COLO668 (cell line): ENCODE results near the gene CD46.
A peak's percentile ranks its signal among the peaks of the same experiment; 100 is the strongest.
"Not testable (repeated sequence)": the region's sequence is repeated elsewhere in the genome, so short reads cannot be mapped to it uniquely, and the experiment has no call there.

ENCODE experiments used
- DNase-seq: peaks from one replicate; lab custom pipeline; 2025; ENCODE audit not compliant: unreplicated experiment; lab: John Stamatoyannopoulos, UW

Gene CD46

GRCh38 chr1:207751790-207752455 lies at the start of gene CD46:
CD46 (plus strand) TSS chr1:207752054; CDS start chr1:207752213, 159 bp downstream.
- DNase-seq, result peak; percentile 99

DNA sequence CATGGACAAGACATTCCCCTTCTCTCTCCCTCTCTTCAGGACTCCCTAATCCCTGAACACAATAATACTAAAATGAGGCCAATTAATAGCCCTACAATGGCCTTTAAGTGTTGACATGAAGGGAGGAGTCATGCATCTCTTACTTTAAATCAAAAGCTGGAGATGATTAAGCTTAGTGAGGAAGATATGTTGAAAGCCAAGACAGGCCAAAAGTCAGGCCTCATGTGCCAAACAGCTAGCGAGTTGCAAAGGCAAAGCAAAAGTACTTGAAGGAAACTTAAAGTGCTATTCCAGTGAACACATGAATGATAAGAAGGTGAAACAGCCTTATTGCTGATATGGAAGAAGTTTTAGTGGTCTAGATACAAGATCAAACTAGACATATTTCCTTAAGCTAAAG lies 49.5 kb upstream of the CD46 start:
- DNase-seq, result no peak

- DNase-seq, result no peak
Observed at GRCh38 chr1:207703712-207704111, 48.1 kb upstream of the CD46 start.

- not testable (repeated sequence) for DNase-seq
Observed at GRCh38 chr1:207708004-207708403, 43.9 kb upstream of the CD46 start.

GRCh38 chr1:207711285-207711684 lies 40.6 kb upstream of the CD46 start:
- DNase-seq, result no peak

- not testable (repeated sequence) for DNase-seq
Observed at GRCh38 chr1:207712701-207713100, 39.2 kb upstream of the CD46 start.

DNA sequence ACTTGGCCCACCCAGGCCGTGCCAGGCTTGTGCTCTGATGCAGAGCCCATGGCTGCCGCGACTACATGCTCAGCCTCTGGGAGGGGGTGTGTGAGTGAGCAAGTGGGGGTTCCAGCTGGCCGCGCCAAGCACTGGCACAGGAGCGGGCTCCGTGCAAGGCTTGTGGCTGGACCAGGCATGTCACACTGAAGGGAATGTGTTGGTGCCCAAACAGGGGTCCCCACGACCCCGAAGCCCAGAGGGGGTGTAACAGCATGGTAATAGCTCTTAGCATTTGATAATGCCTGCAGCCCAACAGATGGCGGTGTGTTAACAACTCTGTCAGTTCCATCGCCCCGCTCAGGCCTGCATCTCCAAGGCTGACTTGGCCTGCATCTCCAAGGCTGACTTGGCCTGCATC lies 38.3 kb upstream of the CD46 start:
- no peak for DNase-seq

DNA sequence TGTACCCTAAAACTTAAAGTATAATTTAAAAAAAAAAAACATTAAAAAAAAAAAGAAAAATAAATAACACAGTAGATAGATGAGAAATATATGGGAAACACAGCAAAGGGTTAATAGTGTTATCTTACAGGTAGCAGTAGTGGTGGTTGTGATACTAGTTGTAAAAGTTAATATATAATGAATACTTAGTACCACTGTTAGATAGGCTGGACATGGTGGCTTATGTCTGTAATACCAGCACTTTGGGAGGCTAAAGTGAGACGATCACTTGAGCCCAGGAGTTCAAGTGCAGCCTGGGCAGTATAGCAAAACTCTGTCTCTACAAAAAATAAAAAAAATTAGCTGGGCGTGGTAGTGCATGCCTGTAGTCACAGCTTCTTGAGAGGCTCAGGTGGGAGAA lies 32.6 kb upstream of the CD46 start:
- DNase-seq, result no peak

- not testable (repeated sequence) for DNase-seq
Observed at GRCh38 chr1:207728200-207728858, 23.5 kb upstream of the CD46 start.

DNA sequence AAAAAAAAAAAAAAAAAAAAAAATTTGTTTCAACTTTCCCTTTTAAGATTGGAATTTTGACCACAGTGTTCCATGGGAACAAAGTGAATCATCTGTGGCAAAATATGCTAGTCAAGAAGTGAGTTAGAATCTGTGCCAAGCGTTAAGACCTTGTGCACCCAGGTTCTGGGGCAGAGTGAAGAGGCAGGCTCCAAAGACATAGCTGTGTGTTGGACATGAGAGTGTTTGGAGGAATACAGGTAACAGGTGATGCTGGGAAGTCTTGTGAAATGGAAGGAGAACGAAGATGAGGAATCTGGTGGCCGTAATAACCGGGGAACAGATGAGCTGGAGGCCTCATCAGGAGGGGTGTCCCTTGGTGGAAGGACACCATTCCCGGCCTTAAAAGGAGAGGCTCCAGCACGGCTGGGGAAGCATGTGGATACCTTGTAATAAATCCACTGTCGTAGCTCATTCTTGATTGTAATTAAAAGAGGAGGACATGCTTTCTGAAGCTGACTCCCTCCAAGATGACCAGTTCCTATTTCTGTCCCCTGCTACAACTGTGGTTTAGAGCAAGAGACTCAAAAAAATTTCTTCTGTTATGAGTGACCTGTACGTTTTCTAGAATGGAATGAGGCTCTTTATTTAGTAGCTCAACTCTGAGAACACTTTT lies 14.2 kb upstream of the CD46 start:
- not testable (repeated sequence) for DNase-seq

GRCh38 chr1:207738158-207738659 lies 13.6 kb upstream of the CD46 start:
- not testable (repeated sequence) for DNase-seq

- DNase-seq, result no peak
Observed at GRCh38 chr1:207740207-207740606, 11.6 kb upstream of the CD46 start.

DNA sequence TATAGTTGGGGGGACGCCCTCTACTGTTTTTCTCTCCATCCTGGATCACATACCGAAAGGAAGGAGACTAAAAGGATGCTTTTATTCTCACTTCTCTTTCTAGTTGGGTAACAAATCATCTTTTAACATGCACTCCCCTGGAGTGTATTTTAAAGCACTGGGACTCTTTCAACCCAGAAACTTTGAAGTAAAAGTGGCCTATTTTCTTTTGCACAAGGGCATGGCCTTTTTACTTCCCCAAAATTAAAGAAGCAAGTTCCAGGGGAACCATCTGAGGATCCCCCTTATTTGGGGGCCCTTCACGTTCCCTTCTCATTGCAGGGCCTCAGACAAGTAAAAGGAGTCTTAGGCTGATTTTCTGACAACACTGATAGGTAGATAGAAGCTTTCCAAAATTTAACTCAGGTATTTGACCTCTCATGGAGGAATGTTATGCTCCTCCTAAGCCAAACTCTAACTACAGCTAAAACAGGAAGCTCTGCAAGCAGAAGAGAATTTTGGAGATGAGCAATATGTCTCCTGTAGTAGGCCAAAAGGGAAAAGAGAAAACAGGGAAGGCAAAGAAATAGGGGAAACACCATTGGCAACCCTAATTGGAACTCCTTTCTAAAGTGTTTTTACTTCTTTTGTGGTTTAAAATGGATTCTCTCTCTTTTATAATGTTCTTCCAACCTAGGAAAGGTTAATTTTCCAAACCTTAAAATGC lies 8.9 kb upstream of the CD46 start:
- no peak for DNase-seq

DNA sequence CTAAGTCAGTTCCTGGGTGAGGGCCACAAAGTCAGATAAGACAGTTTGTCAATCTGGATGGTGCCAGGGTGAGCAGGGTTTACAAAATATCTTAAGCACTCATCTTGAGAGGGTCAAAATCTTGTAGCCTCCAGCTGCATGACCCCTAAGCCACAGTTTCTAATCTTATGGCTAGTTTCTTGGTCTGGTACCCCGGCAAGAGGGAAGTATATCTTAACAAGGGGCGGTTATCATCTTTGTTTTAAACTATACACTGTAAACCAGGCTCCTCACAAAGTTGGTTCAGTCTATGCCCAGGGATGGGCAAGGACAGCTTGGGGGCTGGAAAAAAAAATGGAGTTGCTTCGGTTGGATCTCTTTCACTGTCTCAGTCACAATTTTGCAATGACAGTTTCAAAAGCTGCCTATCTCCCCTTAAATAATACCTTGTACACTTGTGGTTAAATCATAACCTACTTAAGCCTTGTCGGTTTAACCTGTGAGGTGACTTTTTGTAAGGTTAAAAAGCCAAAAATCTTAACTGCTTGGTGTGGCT lies 7.8 kb upstream of the CD46 start:
- no peak for DNase-seq

DNA sequence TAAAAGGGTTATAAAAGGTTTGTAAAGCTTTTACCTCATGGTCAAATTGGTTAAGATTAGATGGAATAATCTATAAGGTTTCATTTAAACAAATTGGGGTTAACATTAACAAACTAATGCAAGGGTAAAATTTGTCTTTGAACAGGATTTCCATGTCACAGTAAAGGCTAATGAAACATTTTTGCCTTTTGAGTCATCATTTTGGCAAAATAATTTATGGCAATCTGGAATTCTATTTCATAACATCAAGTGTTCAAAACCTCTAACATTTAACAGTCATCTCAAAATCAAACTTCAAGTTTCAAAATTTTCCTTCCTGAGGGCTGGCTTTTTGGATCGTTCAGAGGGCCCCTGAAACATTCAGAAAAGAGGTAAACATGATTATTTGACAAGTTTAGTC lies 6.6 kb upstream of the CD46 start:
- DNase-seq, result no peak

DNA sequence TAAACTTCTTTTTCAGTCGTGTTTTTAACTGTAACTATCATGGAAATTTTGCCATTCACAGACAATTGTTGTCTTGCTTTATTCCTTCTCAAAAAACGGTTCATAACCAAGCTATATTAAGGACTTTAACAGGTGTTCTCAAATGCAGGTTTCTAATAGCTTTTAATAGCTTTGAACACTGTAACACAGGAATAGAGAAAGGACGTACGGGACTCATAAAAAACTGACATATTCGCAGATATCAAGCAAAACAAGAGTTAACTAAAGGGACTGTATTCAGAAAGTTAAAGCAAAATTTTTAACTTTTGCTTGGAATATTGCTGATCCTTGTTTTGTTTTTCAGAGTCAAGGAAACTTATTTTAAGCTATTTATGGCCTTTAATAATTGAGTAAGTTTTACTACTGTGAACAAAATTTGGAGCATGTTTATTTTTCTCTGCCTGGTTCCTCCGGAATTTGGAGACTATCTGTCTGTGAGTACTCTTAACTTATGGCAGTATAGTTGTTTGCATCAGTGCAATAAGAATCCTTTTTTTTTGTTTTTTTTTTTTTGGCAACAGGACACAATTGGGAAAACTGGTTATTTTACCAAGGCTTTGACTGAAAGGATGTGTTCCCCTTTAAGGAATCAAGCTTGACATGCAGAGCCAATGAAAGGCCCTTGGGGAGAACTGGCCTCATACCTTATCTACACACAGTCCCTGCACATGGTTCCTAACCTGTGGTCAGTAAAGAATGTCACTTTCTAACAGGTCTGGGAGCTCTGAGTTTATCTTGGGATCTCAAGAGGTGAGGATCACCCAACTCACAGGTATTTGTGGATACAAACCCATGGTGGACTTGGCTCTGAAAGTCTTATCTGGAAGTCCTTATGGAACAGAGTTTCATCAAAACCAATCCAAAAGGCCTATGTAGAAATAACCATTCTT lies 5.8 kb upstream of the CD46 start:
- DNase-seq, result no peak

GRCh38 chr1:207747627-207748492 lies 4.0 kb upstream of the CD46 start:
- DNase-seq, result peak; percentile 43

DNA sequence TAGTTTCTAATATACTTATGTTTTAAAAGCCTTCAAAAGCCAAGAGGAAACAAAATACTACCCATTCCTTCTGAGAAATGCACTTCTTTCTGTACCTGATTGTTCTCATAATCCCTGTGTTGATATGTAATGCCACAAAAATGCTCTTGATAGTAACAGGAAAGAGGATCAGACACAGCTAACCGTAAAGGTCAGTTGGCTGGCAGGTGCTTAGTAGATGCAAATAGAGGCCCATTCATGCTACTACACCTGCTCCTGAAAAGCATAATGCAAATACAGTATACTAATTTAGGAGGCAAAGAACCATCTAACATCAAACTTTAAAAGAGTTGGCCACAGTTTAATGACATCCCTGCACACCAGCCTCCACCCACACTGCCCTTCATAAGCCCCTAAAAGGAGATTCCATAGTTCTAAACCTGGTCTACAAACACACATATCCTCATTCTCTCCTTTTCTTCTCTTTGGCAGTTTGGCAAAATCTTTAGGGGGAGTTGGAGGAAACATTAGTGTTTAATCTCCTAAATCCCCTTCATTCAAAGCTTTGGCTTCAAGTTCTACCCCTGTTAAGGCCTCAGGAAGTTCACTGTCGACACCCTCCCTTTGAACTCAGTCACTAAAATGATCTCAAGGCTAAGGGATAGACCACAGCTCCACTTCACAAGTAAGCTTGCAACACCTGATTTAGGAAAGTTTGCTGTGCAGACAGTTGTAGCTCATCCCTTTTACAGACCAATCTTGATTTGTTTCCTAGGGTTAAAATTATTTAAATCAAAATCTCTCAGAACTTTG lies 2.9 kb upstream of the CD46 start:
- DNase-seq, result peak; percentile 65
